Measurements from ENCODE around the gene SLC12A3.

Gene SLC12A3

GRCh38 chr16:56847173-56847910 is 17.7 kb upstream of the SLC12A3 start:
- peak in 1 of 3 experiments; percentile 20 for DNase-seq (ENCODE audit: low read depth in 3 of 3)

DNA sequence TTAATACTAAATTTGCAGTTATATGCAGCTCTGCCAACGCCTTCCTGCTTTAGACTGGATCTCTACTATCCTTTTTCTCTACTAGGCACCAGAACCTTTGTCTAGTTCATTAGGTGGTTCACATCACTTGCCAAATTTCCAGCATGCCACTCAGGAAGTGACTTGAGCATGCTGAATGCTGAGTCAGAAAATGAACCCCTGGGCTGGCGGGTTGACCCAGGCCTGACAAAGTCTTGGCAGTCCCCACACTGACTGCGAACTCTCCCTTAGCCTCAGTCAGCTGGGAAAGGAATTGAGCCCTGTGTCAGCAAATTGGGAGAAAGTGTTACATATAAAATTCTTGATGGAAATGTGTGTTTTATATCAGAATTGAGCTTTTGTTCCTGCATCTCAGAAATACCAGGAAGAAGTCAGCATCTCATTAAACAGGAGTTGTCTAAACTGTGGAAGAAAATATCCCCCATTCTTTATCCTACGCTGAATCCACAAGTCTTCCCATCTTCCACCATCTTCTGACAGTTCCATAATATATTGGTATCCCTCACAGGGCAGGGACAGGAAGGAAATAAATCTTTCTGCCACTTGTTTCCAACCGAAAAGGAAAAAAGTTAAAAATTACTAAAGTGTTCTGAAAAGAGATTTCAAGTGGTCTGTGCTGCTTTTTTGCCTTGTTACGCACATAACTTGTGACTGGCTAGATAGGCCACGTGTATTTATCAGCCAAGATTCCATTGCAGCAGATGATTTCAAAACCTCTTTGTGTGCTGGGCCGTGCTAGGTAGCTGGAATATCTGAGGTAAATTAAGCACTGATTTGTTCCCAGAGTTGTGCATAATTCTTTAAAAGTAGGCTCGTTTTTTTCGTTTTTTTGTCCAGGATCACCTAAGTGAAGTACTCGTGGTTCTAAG is 16.7 kb upstream of the SLC12A3 start:
- no peak for DNase-seq (ENCODE audit: low read depth in 3 of 3)

DNA sequence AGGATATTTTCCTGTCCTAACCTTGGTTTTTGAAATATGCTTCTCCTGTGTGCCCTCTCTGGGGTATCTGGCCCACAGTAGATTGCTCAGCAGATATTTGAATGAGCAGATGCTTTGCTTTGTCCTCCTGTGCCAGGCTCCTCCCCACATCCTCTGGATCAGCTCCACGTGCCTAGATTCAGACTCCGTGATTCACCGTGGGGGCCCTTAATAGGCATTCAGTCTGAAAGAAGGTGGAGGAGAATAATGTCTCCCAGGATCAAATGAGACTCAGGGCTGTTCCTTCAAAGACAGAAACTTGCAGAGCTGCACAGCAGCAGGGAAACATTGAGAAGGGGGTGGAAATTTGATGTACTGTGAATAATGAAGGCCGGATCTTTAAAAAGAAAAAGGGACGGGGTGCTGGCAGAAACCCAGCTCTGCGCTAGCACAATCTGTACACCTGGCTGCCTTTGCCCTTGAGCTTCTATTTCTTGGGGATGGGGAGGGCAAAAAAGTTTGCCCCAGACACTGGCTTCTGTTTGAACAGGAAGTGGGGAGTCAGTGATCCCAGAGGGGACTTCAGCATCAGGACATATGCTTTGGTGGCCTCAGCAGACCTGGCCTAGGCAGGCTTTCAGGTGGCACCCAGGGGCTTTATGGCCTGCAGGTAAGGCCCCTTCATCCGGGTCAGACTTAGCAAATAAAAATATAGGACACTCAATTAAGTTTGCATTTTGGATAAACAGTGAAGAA is 15.9 kb upstream of the SLC12A3 start:
- no peak for DNase-seq (ENCODE audit: low read depth in 3 of 3)

DNA sequence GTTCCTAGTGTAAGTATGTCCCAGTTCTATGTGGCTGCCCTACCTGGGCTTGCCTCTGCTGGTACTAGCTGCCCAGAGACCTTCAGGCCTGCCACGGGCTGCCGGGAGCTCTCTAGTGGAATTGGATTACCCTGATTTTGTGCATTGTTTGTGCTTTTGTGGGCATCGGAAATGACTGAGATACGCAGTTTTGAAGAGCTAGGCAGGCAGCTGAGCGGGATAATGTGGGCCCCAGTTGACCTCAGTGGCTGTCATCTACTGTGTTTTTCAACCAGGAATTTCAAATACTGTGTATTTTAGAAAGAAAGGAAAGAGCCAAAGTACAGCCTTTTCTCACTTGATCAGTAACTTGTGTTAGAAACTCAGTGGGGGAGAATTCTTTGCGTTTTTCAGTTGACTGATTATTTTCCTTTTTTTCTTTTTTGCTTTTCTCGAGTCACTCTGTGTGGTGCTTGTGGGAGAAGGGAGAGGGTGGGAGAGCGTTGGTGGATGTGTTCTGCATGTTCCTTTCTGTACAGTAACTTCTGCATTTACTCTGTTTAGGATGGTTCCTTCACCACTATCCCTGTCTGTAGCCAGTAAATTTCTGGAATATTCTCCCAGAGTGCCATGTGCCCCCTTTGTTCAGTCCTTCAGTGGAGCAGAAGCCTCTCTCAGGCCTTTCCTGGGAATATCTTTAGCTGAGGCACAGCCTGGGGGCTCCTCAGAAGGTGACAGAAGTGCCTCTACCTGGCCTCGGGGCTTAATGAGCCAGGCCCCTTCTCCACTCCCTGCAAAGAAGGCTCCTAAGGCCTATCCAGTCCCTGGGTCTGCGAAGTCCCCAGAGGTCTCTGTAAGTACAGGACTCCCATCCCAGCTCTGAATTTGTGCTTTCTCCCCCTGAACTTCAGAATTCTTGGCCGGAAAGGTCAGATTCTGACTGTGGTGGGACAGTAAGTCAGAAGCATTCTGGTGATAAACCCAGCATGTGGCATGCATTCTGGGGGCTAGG is 15.0 kb upstream of the SLC12A3 start:
- DNase-seq (ENCODE audit: low read depth in 3 of 3), result no peak

DNA sequence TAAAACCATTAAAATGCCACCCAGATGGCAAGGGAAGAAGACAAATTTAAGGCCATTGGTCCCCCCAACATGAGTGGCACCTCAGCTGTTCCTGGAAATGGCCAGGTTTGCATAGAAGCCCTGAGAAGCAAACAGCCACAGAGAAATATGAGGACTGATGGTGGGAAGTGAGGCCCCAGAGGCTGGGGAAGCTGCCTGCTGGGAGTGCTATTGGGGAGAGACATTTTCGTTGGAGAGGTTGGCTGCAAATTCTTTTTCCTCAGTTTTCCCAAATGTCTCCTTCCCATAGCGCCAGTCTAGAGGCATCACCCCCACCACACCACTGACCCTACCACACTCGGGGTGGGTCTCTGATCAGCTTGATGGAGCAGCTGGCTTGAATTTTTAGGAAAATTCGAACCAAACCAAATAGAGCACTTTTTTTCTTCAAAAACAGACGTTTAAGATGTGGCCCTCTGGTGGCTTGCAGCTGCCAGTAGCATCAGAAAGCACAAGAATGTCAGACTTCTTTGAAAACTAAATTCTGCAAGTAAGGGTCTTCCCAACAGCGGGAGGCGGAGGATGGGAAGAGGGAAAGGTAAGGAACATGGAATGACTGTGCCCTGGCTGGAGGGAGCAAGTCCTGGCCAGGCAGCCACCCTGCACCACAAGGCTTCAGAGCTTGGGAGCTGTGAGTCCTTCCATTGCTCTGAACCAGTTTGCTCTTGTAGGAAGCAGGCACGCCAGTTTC is 13.2 kb upstream of the SLC12A3 start:
- DNase-seq (ENCODE audit: low read depth in 3 of 3), result no peak

DNA sequence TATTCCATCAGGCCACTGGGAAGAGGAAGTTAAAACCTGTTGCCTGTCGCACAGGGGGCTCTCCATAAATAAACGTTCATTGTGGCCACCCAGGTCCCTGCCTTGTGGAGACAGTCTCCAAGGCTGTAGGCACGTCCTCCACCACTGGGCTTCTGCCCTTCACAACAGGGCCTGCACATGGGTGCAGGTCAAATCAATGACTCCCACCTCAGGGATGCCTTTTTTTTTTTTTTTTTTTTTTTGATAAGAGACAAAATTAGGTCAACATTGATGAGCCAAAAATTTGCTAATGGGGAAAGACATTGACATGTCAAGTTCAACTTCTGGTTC is 12.6 kb upstream of the SLC12A3 start:
- no peak for DNase-seq (ENCODE audit: low read depth in 3 of 3)

GRCh38 chr16:56852968-56853367 is 12.0 kb upstream of the SLC12A3 start:
- no peak for DNase-seq (ENCODE audit: low read depth in 3 of 3)

DNA sequence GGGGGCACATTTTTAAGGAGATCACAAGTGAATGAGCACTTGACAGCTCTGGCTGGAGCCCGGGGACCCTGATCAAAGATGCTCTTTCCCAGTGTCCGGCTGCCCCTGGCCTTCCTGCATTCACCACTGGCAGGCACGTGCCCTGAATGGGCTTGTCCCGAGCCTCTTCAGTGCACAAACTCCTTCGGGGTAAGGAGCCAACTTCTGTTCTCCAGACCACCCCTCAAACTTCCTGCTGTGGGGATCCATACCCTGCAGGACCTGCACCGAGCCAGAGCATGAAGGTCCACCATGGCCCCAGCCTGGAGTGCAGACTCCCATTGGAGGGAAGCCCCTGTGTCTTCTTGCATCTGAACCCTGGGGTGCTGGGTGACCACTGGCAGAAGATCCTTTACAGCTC is 9.8 kb upstream of the SLC12A3 start:
- no peak for DNase-seq (ENCODE audit: low read depth in 3 of 3)

DNA sequence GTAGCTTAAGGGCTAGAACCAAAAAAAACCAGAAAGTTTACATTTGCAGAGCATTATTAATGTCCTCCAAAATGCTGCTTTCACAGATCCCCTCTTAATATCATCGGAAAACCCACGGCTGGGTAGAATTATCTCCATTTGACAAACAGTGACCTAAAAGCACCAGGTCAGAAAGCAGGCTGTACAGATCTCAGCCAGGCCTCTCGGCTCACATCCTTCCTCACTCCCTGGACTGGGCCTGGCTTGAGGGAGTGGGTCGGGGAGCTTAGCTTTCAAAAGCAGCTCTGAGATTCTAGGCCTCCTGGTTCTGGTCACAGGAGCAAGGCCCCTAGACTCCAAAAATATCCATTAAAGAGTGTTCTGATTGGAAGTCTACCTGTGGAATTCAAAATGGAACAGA is 9.1 kb upstream of the SLC12A3 start:
- DNase-seq (ENCODE audit: low read depth in 3 of 3), result no peak

GRCh38 chr16:56856876-56857447 is 8.0 kb upstream of the SLC12A3 start:
- DNase-seq (ENCODE audit: low read depth in 3 of 3), result no peak

- no peak for DNase-seq (ENCODE audit: low read depth in 3 of 3)
Observed at GRCh38 chr16:56858374-56858773, 6.6 kb upstream of the SLC12A3 start.

DNA sequence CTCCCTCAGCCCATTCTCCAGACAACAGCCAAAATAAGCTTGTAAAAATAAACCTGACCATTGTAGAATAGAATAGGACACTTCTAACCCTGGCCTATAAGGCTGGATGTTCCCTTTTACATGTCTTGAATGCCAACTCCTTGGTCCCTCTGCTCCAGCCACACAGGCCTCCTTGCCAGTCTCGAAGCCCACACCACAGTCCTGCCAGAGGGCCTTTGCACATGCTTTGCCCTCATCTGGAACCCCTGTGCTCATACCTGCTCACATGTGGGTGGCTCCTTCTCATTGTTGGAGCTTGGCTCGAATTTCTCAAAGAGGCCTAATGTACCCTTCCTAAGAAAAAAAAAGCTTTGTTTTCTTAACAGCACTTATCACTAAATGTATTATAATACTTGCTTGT is 5.4 kb upstream of the SLC12A3 start:
- DNase-seq (ENCODE audit: low read depth in 3 of 3), result no peak

GRCh38 chr16:56860226-56861020 is 4.6 kb upstream of the SLC12A3 start:
- peak in 2 of 3 experiments; percentile 21 to 31 for DNase-seq (ENCODE audit: low read depth in 3 of 3)

DNA sequence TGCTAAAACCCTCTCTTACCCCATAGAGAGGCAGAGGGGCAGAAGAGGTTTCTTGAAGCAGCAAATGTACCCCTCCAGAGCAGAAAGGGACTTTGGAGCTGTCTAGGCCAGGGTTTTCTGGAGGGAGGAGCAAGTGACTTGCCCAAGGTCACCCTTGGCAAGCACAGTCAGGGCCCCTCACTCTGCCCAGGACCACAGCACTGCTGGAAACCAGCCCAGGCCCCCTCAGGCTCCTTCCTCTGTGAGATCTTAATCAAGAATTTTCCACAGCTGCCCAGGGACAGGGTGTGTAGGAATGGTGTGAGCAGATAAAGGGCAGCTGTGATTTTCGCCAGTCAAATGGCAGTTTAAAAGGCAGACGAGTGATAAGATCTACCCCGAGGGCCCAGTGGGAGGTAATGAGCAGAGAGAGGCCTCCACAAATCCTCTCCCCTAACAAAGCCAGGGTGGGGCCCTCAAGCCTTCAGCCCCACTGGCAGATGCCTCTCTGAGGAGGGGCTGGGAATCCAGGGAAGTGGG is 3.9 kb upstream of the SLC12A3 start:
- DNase-seq (ENCODE audit: low read depth in 3 of 3), result no peak

DNA sequence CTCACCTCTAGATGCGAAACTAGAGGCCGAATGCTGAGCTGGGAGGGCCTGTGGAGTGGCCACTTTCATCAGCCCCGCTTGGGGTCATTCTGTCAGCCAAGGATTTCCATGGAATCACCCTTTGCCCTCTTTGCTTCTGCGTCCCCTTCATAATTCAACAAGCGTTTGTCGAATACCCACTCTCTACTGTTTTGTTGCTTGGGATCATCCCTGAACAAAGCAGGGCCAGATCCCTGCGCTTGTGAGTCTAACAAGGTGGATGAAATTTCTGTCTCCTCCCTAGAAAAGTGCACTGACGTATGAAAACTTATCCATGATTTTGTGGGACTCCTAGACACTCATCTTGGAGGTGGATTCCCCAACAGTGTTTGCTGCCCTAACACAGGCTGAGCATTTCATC is 3.3 kb upstream of the SLC12A3 start:
- no peak for DNase-seq (ENCODE audit: low read depth in 3 of 3)

- no peak for DNase-seq (ENCODE audit: low read depth in 3 of 3)
Observed at GRCh38 chr16:56862776-56863175, 2.2 kb upstream of the SLC12A3 start.

GRCh38 chr16:56865394-56866062 is 521 bp downstream of the SLC12A3 start:
- DNase-seq (ENCODE audit: low read depth in 3 of 3), result no peak

Measured in stimulated activated CD4-positive, alpha-beta T cell treated with anti-CD3 and anti-CD28 coated beads, TNF-alpha, amount 100 ng/mL, for 24 hours (primary cell).